H9 (cell line): ENCODE measurements around the gene KDM3A. TPM values are rescaled to one million over a fixed set of nuclear protein-coding genes. Genes with fewer than 3 reads are reported as not detected.

Experiments used
- DNase-seq: peaks from one replicate; pipeline ENCODE4 v3.0.0-alpha.2; 2017
- H2AFZ ChIP-seq: one replicate; pipeline ENCODE4 v1.6.1; 2013; ENCODE audit warnings: mild to moderate bottlenecking, low read length, control low read depth, moderate library complexity
- H2AK5ac ChIP-seq: 2 replicates; pipeline ENCODE4 v1.6.1; 2013; ENCODE audit warnings: low read length, control low read depth, mixed read lengths; ENCODE audit not compliant: insufficient read length
- H2BK120ac ChIP-seq: one replicate; pipeline ENCODE4 v1.6.1; 2013; ENCODE audit warnings: low read depth, mild to moderate bottlenecking, low read length, control low read depth, inconsistent platforms; ENCODE audit not compliant: poor library complexity, severe bottlenecking
- H2BK12ac ChIP-seq: 2 replicates; pipeline ENCODE4 v1.6.1; 2013; ENCODE audit warnings: low read length, control low read depth, mixed read lengths, low read depth; ENCODE audit not compliant: insufficient read length
- H2BK15ac ChIP-seq: 2 replicates; pipeline ENCODE4 v1.6.1; 2013; ENCODE audit warnings: low read depth, low read length, control low read depth
- H2BK20ac ChIP-seq: one replicate; pipeline ENCODE4 v1.6.1; 2013; ENCODE audit warnings: low read depth, mild to moderate bottlenecking, low read length, control low read depth, inconsistent platforms; ENCODE audit not compliant: poor library complexity, severe bottlenecking
- H2BK5ac ChIP-seq: 2 replicates; pipeline ENCODE4 v1.6.1; 2013; ENCODE audit warnings: low read length, control low read depth, mixed read lengths; ENCODE audit not compliant: insufficient read length
- H3K14ac ChIP-seq: 2 replicates; pipeline ENCODE4 v1.6.1; 2013; ENCODE audit warnings: low read length, control low read depth; ENCODE audit not compliant: insufficient read depth
- H3K18ac ChIP-seq: 2 replicates; pipeline ENCODE4 v1.6.1; 2013; ENCODE audit warnings: low read depth, mild to moderate bottlenecking, mixed read lengths, low read length, control low read depth; ENCODE audit not compliant: insufficient read length
- H3K23ac ChIP-seq: 2 replicates; pipeline ENCODE4 v1.6.1; 2013; ENCODE audit warnings: low read length, control low read depth, mixed read lengths, low read depth; ENCODE audit not compliant: insufficient read length
- H3K23me2 ChIP-seq: 2 replicates; pipeline ENCODE4 v1.6.1; 2013; ENCODE audit warnings: low read depth, mild to moderate bottlenecking, mixed read lengths, low read length, control low read depth; ENCODE audit not compliant: insufficient read length, poor library complexity, severe bottlenecking
- H3K27ac ChIP-seq: 2 replicates; pipeline ENCODE4 v1.5.1; 2013; ENCODE audit warnings: low read length, control low read depth, mixed read lengths, low read depth; ENCODE audit not compliant: insufficient read length
- H3K27me3 ChIP-seq: 2 replicates; pipeline ENCODE4 v1.6.1; 2013; ENCODE audit warnings: low read length, control low read depth, inconsistent platforms; ENCODE audit not compliant: insufficient read depth
- H3K4ac ChIP-seq: 2 replicates; pipeline ENCODE4 v1.6.1; 2013; ENCODE audit warnings: low read depth, mild to moderate bottlenecking, control low read depth, inconsistent platforms, low read length, moderate library complexity
- H3K4me1 ChIP-seq: 2 replicates; pipeline ENCODE4 v1.6.1; 2013; ENCODE audit warnings: low read length, control low read depth, inconsistent platforms; ENCODE audit not compliant: insufficient read depth
- H3K4me2 ChIP-seq: 2 replicates; pipeline ENCODE4 v1.6.1; 2013; ENCODE audit warnings: low read length, control low read depth, mixed read lengths; ENCODE audit not compliant: insufficient read length, insufficient read depth
- H3K56ac ChIP-seq: 2 replicates; pipeline ENCODE4 v1.6.1; 2013; ENCODE audit warnings: low read depth, mild to moderate bottlenecking, mixed read lengths, low read length, control low read depth; ENCODE audit not compliant: insufficient read length
- H3K79me1 ChIP-seq: 2 replicates; pipeline ENCODE4 v1.6.1; 2013; ENCODE audit warnings: low read depth, mild to moderate bottlenecking, moderate library complexity, low read length, control low read depth, inconsistent platforms; ENCODE audit not compliant: insufficient read depth, poor library complexity, severe bottlenecking
- H3K79me2 ChIP-seq: 2 replicates; pipeline ENCODE4 v1.6.1; 2013; ENCODE audit warnings: low read length, control low read depth, inconsistent platforms; ENCODE audit not compliant: insufficient read depth
- H3K9ac ChIP-seq: 2 replicates; pipeline ENCODE4 v1.6.1; 2013; ENCODE audit warnings: low read length, control low read depth, mixed read lengths; ENCODE audit not compliant: insufficient read length; ENCODE audit errors: extremely low read depth
- H3K9me3 ChIP-seq: one replicate; pipeline ENCODE4 v1.6.1; 2013; ENCODE audit warnings: low read depth, low read length, inconsistent platforms; ENCODE audit not compliant: control insufficient read depth
- H3T11ph ChIP-seq: one replicate; pipeline ENCODE4 v1.6.1; 2013; ENCODE audit warnings: mild to moderate bottlenecking, low read length, control low read depth, inconsistent platforms
- H4K20me1 ChIP-seq: one replicate; pipeline ENCODE4 v1.6.1; 2013; ENCODE audit not compliant: control insufficient read depth, insufficient read length, insufficient read depth
- H4K5ac ChIP-seq: 2 replicates; pipeline ENCODE4 v1.6.1; 2013; ENCODE audit warnings: low read depth, mild to moderate bottlenecking, mixed read lengths, low read length, control low read depth; ENCODE audit not compliant: insufficient read length
- H4K8ac ChIP-seq: replicated peaks from 2 replicates; pipeline ENCODE4 v1.6.1; 2013; ENCODE audit warnings: low read length, control low read depth, mixed read lengths, low read depth; ENCODE audit not compliant: insufficient read length
- H4K91ac ChIP-seq: 2 replicates; pipeline ENCODE4 v1.6.1; 2013; ENCODE audit warnings: low read depth, mild to moderate bottlenecking, moderate library complexity, mixed read lengths, low read length, control low read depth; ENCODE audit not compliant: insufficient read length
- H3K27ac Mint-ChIP-seq, 3 experiments: 2 replicates in 2 of 3; 3 replicates in 1 of 3; pipeline ENCODE4 v1.8.0; 2020 to 2021; ENCODE audit warnings: mixed read lengths in 3 of 3, mild to moderate bottlenecking in 1 of 3, moderate library complexity in 1 of 3
- H3K27me3 Mint-ChIP-seq: 2 replicates; pipeline ENCODE4 v1.8.0; 2021; ENCODE audit warnings: low read depth, mild to moderate bottlenecking, moderate library complexity, mixed read lengths
- H3K36me3 Mint-ChIP-seq, 3 experiments: 2 replicates in 2 of 3; 3 replicates in 1 of 3; pipeline ENCODE4 v1.8.0; 2020 to 2021; ENCODE audit warnings: low read depth in 3 of 3, mixed read lengths in 3 of 3; ENCODE audit not compliant: insufficient read depth in 1 of 3
- H3K4me1 Mint-ChIP-seq, 2 experiments: 2 replicates each; pipeline ENCODE4 v1.8.0; 2020; ENCODE audit warnings: mixed read lengths in 2 of 2
- H3K4me3 Mint-ChIP-seq, 2 experiments: 2 replicates in 1 of 2; 3 replicates in 1 of 2; pipeline ENCODE4 v1.8.0; 2020 to 2021; ENCODE audit warnings: mild to moderate bottlenecking in 2 of 2, mixed read lengths in 2 of 2, moderate library complexity in 1 of 2
- H3K9me3 Mint-ChIP-seq, 2 experiments: 2 replicates in 1 of 2; 3 replicates in 1 of 2; pipeline ENCODE4 v1.8.0; 2020; ENCODE audit warnings: mild to moderate bottlenecking in 2 of 2, mixed read lengths in 2 of 2, moderate library complexity in 1 of 2
- WGBS: extraction: QIAGEN DNeasy Blood & Tissue Kit; methylation state at CpG from one replicate; pipeline ENCODE4 v1.1.7; 2013; ENCODE audit warnings: missing lambda C conversion rate, low lambda C conversion rate, mixed read lengths; ENCODE audit not compliant: insufficient read length; ENCODE audit errors: extremely low coverage; 5-methylcytosine and 5-hydroxymethylcytosine counted together
- total RNA-seq: library from RNA; stranded (reverse); gene quantifications from 2 replicates; pipeline ENCODE4 v1.2.1, GENCODE V29; 2021
- TF ChIP-seq, protein P1 (sequence below): fragments of 200-600 bp; sonication (generic); conservative IDR thresholded peaks from 3 replicates; pipeline ENCODE4 v1.8.0; 2021; ENCODE audit warnings: antibody characterized with exemption, mild to moderate bottlenecking

The KDM3A gene
- total RNA-seq, 1 experiment from 2014 or later, result 28.1 TPM

GRCh38 chr2:86466306-86466705, 25.1 kb downstream of the KDM3A start:
- no peak overlapping the region for H4K5ac ChIP-seq
- no peak overlapping the region for H3K4me3 Mint-ChIP-seq
- no peak overlapping the region for H2BK12ac ChIP-seq
- no peak overlapping the region for H3K9ac ChIP-seq
- H3K9me3 ChIP-seq, result no peaks in the 10 kb centered on the region
- H2BK15ac ChIP-seq, result no peak overlapping the region
- no peak overlapping the region for H3T11ph ChIP-seq
- H3K4ac ChIP-seq, result no peak overlapping the region
- H4K91ac ChIP-seq, result no peak overlapping the region
- H3K4me1 Mint-ChIP-seq, result peaks cover 4 to 6% of the 10 kb centered on the region in 2 experiments
- H3K23me2 ChIP-seq, result no peaks in the 10 kb centered on the region
- no peak overlapping the region for H3K27ac ChIP-seq
- no peak overlapping the region for H2AK5ac ChIP-seq
- no peak overlapping the region for H2BK5ac ChIP-seq
- no peak overlapping the region for H3K18ac ChIP-seq
- H3K27me3 Mint-ChIP-seq, result no peaks in the 10 kb centered on the region
- H3K14ac ChIP-seq, result no peak overlapping the region
- H3K4me2 ChIP-seq, result no peak overlapping the region
- no CpG with 5 or more reads among the region's 1 CpG for WGBS
- TF ChIP-seq, protein P1, sequence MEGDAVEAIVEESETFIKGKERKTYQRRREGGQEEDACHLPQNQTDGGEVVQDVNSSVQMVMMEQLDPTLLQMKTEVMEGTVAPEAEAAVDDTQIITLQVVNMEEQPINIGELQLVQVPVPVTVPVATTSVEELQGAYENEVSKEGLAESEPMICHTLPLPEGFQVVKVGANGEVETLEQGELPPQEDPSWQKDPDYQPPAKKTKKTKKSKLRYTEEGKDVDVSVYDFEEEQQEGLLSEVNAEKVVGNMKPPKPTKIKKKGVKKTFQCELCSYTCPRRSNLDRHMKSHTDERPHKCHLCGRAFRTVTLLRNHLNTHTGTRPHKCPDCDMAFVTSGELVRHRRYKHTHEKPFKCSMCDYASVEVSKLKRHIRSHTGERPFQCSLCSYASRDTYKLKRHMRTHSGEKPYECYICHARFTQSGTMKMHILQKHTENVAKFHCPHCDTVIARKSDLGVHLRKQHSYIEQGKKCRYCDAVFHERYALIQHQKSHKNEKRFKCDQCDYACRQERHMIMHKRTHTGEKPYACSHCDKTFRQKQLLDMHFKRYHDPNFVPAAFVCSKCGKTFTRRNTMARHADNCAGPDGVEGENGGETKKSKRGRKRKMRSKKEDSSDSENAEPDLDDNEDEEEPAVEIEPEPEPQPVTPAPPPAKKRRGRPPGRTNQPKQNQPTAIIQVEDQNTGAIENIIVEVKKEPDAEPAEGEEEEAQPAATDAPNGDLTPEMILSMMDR, result no peak
- H2AFZ ChIP-seq, result no peak overlapping the region
- no peak overlapping the region for H3K56ac ChIP-seq
- no peaks in the 10 kb centered on the region for H3K4me1 ChIP-seq
- no peak overlapping the region for H4K8ac ChIP-seq
- H3K9me3 Mint-ChIP-seq, result no peaks in the 10 kb centered on the region
- H4K20me1 ChIP-seq, result no peaks in the 10 kb centered on the region
- no peak overlapping the region for H3K23ac ChIP-seq
- H2BK120ac ChIP-seq, result no peak overlapping the region
- H3K27me3 ChIP-seq, result no peaks in the 10 kb centered on the region
- DNase-seq, result no peak
- H3K27ac Mint-ChIP-seq, result no peak overlapping the region
- peaks cover 19 to 67% (median 56%) of the 10 kb centered on the region in 3 experiments for H3K36me3 Mint-ChIP-seq
- no peaks in the 10 kb centered on the region for H3K79me2 ChIP-seq
- no peaks in the 10 kb centered on the region for H3K79me1 ChIP-seq
- H2BK20ac ChIP-seq, result no peak overlapping the region
